Spleen (tissue), 7 donors: ENCODE measurements around the gene CASKIN2.

Experiments used
- POLR2A ChIP-seq, 3 donors: fragments of 450-650 bp; IDR thresholded peaks; one replicate each; pipeline ENCODE4 v1.5.1; 2017; ENCODE audit warnings: antibody characterized with exemption in 3 of 3, mild to moderate bottlenecking in 1 of 3
- TF ChIP-seq, protein P1 (sequence below), 11 experiments: fragments of 200-600 bp in 7 of 11; fragments of 450-650 bp in 4 of 11; sonication (generic) in 4 of 11; IDR thresholded peaks in 8 of 11; conservative IDR thresholded peaks in 3 of 11; 1 replicate in 7 of 11; 2 replicates in 4 of 11; pipeline versions ENCODE4 v1.4.0 to v1.8.0; 2016 to 2021; ENCODE audit warnings: antibody characterized with exemption in 11 of 11, inconsistent platforms in 4 of 11, mild to moderate bottlenecking in 1 of 11
- donor health status: DM: no; HTN: no; CAD: no; lungs with moderate emphysema.
- donor health status: DM: no; HTN: no; CAD: no.
- donor health status: DM: no; HTN: no; CAD: no.

GRCh38 chr17:75516619-75517296 lies 1.4 kb upstream of the CASKIN2 start:
- TF ChIP-seq, protein P1, sequence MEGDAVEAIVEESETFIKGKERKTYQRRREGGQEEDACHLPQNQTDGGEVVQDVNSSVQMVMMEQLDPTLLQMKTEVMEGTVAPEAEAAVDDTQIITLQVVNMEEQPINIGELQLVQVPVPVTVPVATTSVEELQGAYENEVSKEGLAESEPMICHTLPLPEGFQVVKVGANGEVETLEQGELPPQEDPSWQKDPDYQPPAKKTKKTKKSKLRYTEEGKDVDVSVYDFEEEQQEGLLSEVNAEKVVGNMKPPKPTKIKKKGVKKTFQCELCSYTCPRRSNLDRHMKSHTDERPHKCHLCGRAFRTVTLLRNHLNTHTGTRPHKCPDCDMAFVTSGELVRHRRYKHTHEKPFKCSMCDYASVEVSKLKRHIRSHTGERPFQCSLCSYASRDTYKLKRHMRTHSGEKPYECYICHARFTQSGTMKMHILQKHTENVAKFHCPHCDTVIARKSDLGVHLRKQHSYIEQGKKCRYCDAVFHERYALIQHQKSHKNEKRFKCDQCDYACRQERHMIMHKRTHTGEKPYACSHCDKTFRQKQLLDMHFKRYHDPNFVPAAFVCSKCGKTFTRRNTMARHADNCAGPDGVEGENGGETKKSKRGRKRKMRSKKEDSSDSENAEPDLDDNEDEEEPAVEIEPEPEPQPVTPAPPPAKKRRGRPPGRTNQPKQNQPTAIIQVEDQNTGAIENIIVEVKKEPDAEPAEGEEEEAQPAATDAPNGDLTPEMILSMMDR (IDR thresholded peaks at IDR 0.05 in 8 of 11, conservative IDR thresholded peaks at IDR 0.05 in 3 of 11): no peak
- no peak for TF ChIP-seq POLR2A (IDR thresholded peaks at IDR 0.05)
